OCI-LY3 (cell line): ENCODE data around the gene SCAMP1.

Experiments
- H2AFZ ChIP-seq: fragments of 200-600, 300-600 bp; shearing (Covaris generic); 2 replicates; pipeline ENCODE4 v1.6.0; 2014; ENCODE audit warnings: antibody characterized with exemption, low read depth, low read length
- H3K27ac ChIP-seq: fragments of 200-600, 300-600 bp; sonication (generic); 2 replicates; pipeline ENCODE4 v1.5.1; 2014; ENCODE audit warnings: mild to moderate bottlenecking, low read length, moderate library complexity, mixed read lengths
- H3K27me3 ChIP-seq: fragments of 200-600, 300-600 bp; sonication (generic); 2 replicates; pipeline ENCODE4 v1.6.1; 2014; ENCODE audit warnings: low read depth, low read length, mixed read lengths
- H3K36me3 ChIP-seq: fragments of 200-600, 300-600 bp; sonication (generic); replicated peaks from 2 replicates; pipeline ENCODE3; 2014; ENCODE audit warnings: low read depth, low read length, mixed read lengths
- H3K4me1 ChIP-seq: fragments of 300-600, 200-600 bp; sonication (generic); 2 replicates; pipeline ENCODE4 v1.6.1; 2014; ENCODE audit warnings: low read length, mixed read lengths
- H3K4me2 ChIP-seq: fragments of 200-600, 300-600 bp; sonication (generic); 2 replicates; pipeline ENCODE4 v1.6.1; 2014; ENCODE audit warnings: low read length, mixed read lengths
- H3K4me3 ChIP-seq: fragments of 300-600, 200-600 bp; sonication (generic); 2 replicates; pipeline ENCODE4 v1.5.1; 2014; ENCODE audit warnings: antibody characterized with exemption, mild to moderate bottlenecking, low read length, moderate library complexity
- H3K79me2 ChIP-seq: fragments of 300-600, 200-600 bp; shearing (Covaris generic); 2 replicates; pipeline ENCODE4 v1.6.1; 2014; ENCODE audit warnings: mild to moderate bottlenecking, low read length, mixed read lengths
- H3K9ac ChIP-seq: fragments of 300-600, 200-600 bp; shearing (Covaris generic); 2 replicates; pipeline ENCODE4 v1.6.0; 2014; ENCODE audit warnings: mild to moderate bottlenecking, low read length, moderate library complexity
- H3K9me3 ChIP-seq: fragments of 200-600, 300-600 bp; shearing (Covaris generic); 2 replicates; pipeline ENCODE4 v1.6.1; 2014; ENCODE audit warnings: low read length, mixed read lengths; ENCODE audit not compliant: insufficient read depth
- H4K20me1 ChIP-seq: fragments of 200-600, 300-600 bp; sonication (generic); 2 replicates; pipeline ENCODE4 v1.6.1; 2016; ENCODE audit warnings: low read length, mixed read lengths; ENCODE audit not compliant: insufficient read depth
- EZH2phosphoT487 ChIP-seq: fragments of 200-600 bp; shearing (Covaris generic); IDR thresholded peaks from 2 replicates; pipeline ENCODE4 v1.6.1; 2018; ENCODE audit warnings: antibody characterized with exemption, mixed run types, low read depth
- TF ChIP-seq, protein P1 (sequence below): fragments of 200-600, 300-600 bp; sonication (generic); IDR thresholded peaks from 2 replicates; pipeline ENCODE4 v1.5.1; 2014; ENCODE audit warnings: antibody characterized with exemption, low read length, low read depth

SCAMP1 gene

DNA sequence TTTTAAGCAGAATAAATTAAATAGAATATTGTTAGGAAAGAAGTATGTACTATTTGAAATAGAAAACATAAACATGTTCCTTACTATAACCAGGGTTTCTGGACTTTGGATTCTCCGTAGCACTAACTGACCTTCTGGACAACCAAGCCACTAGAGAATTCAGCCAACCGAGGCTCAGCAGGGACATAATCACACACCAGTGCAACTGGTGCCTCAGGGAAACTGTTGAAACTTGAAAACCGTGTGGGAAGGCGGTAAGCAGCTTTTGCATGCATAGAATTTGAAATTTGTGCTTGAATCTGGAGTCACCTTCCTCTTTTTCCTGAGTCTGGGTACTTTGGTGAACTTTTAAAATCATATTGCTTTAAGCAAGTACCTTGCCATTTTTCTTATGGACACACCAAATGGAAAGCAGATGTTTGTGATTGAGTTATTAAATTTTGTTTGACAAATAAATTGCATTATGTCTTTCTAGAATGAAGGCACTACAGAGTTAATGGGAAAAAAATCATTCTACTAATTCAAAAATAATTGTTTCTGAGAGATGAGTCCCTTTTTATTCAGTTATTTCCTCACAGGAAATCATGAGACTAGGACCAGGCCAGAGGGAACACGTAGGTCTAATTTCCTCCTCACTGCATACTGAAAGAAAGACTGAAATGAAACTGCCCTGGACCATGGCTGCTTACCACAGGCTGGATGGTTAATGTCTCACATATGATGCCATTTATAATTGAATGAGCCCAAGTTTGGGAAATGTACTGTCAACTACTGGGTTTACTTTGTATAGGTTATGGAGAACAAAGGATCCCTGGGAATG is 20.6 kb upstream of the SCAMP1 start:
- Histone ChIP-seq H4K20me1 (no peaks in the 10 kb centered on the region), H3K4me1 (no peaks in the 10 kb centered on the region), H3K79me2 (no peaks in the 10 kb centered on the region), H3K4me2 (no peak overlapping the region), H2AFZ (no peak overlapping the region), H3K9me3 (no peaks in the 10 kb centered on the region), H3K27me3 (no peaks in the 10 kb centered on the region), H3K4me3 (no peak overlapping the region), H3K9ac (no peak overlapping the region), H3K36me3 (no peaks in the 10 kb centered on the region), H3K27ac (no peak overlapping the region)
- no peak for TF ChIP-seq EZH2phosphoT487
- TF ChIP-seq, protein P1, sequence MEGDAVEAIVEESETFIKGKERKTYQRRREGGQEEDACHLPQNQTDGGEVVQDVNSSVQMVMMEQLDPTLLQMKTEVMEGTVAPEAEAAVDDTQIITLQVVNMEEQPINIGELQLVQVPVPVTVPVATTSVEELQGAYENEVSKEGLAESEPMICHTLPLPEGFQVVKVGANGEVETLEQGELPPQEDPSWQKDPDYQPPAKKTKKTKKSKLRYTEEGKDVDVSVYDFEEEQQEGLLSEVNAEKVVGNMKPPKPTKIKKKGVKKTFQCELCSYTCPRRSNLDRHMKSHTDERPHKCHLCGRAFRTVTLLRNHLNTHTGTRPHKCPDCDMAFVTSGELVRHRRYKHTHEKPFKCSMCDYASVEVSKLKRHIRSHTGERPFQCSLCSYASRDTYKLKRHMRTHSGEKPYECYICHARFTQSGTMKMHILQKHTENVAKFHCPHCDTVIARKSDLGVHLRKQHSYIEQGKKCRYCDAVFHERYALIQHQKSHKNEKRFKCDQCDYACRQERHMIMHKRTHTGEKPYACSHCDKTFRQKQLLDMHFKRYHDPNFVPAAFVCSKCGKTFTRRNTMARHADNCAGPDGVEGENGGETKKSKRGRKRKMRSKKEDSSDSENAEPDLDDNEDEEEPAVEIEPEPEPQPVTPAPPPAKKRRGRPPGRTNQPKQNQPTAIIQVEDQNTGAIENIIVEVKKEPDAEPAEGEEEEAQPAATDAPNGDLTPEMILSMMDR, result no peak

DNA sequence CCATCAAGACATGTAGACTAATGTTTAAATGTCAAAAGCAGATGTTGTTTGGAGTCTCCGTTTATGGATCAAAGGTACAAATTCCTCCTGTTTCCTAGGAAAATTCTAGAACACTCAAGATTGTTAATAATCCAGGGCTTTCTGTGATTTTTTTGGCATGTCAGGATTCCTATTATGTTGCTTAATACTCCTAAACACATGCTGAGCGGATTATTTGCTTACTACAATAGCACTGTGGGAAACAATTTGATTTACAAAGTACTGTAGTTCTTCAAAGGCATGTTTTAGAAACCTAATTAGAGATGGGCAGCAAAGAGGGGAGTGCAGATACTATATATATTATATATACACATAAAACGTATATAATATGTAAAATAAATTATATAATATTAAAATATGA is 19.0 kb upstream of the SCAMP1 start:
- Histone ChIP-seq H4K20me1 (no peaks in the 10 kb centered on the region), H3K27ac (no peak overlapping the region), H3K4me1 (peaks cover 8% of the 10 kb centered on the region), H3K4me3 (no peak overlapping the region), H3K79me2 (no peaks in the 10 kb centered on the region), H3K36me3 (no peaks in the 10 kb centered on the region), H3K9me3 (no peaks in the 10 kb centered on the region), H3K4me2 (no peak overlapping the region), H2AFZ (no peak overlapping the region), H3K27me3 (no peaks in the 10 kb centered on the region), H3K9ac (no peak overlapping the region)
- TF ChIP-seq, protein P1, result no peak
- TF ChIP-seq EZH2phosphoT487, result no peak

DNA sequence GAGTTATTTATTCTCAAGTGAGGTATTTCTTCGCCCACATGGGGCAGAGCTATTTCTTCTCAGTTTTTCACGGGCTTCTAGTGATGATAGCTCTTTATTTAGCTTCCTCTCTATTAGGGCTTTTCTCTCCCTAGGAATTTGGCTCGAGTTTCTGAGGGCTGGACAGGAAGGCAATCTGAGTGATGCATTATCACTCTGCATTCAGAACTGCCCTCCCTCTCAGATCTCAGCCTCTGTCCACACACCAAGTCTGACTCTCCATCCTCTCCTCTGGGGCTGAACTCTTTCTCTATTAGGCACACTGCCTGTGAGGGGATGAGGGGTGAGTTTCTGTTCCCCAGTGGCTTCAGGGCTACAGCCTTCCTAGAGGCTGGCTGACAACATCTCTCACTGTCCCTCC is 14.9 kb upstream of the SCAMP1 start:
- peak overlapping the region; percentile 74 for H2AFZ ChIP-seq
- peak overlapping the region; percentile 20 for H3K4me2 ChIP-seq
- H3K4me1 ChIP-seq, result peaks cover 8% of the 10 kb centered on the region
- no peak overlapping the region for H3K4me3 ChIP-seq
- no peaks in the 10 kb centered on the region for H3K79me2 ChIP-seq
- H3K9me3 ChIP-seq, result no peaks in the 10 kb centered on the region
- H3K9ac ChIP-seq, result no peak overlapping the region
- no peaks in the 10 kb centered on the region for H3K36me3 ChIP-seq
- H3K27me3 ChIP-seq, result no peaks in the 10 kb centered on the region
- H3K27ac ChIP-seq, result no peak overlapping the region
- H4K20me1 ChIP-seq, result no peaks in the 10 kb centered on the region
- TF ChIP-seq, protein P1, result no peak
- TF ChIP-seq EZH2phosphoT487, result no peak

- Histone ChIP-seq H3K27me3 (no peaks in the 10 kb centered on the region), H3K4me3 (no peak overlapping the region), H3K4me2 (no peak overlapping the region), H4K20me1 (no peaks in the 10 kb centered on the region), H3K36me3 (no peaks in the 10 kb centered on the region), H3K4me1 (no peaks in the 10 kb centered on the region), H3K9me3 (no peaks in the 10 kb centered on the region), H3K9ac (no peak overlapping the region), H2AFZ (no peak overlapping the region), H3K27ac (no peak overlapping the region), H3K79me2 (no peaks in the 10 kb centered on the region)
- TF ChIP-seq, protein P1, result no peak
- TF ChIP-seq EZH2phosphoT487, result no peak
Measured at GRCh38 chr5:78353520-78353919, 6.9 kb upstream of the SCAMP1 start.
